Ovary (tissue), 9 donors: ENCODE measurements around the gene TSGA10IP. TPM values are rescaled to one million over a fixed set of nuclear protein-coding genes. Genes with fewer than 3 reads are reported as not detected.

Source experiments
- DNase-seq, 5 donors: peaks; one replicate each; pipeline ENCODE4 v3.0.0-alpha.2; 2019 to 2020
- H3K27ac ChIP-seq, 2 donors: fragments of 200-600 bp; one replicate each; pipeline versions ENCODE4 v1.5.1 to v1.8.0; 2019 to 2022
- H3K27me3 ChIP-seq: fragments of 200-600 bp; one replicate; pipeline ENCODE4 v1.8.0; 2022
- H3K36me3 ChIP-seq: fragments of 200-600 bp; sonication (generic); one replicate; pipeline ENCODE4 v1.5.1; 2019
- H3K4me1 ChIP-seq: one replicate; pipeline ENCODE4 v1.8.1; 2013; ENCODE audit warnings: mild to moderate bottlenecking, moderate library complexity; ENCODE audit not compliant: insufficient read depth
- H3K4me3 ChIP-seq: fragments of 200-600 bp; sonication (generic); one replicate; pipeline ENCODE4 v1.5.1; 2017
- H3K9me3 ChIP-seq, 2 donors: fragments of 200-600 bp in 1 of 2; sonication (generic) in 1 of 2; one replicate each; pipeline versions ENCODE4 v1.5.1 to v1.8.1; 2013 to 2019; ENCODE audit warnings: mild to moderate bottlenecking in 1 of 2, moderate library complexity in 1 of 2
- EP300 ChIP-seq: sonication (generic); formaldehyde crosslinking; IDR thresholded peaks from one replicate; pipeline ENCODE4 v1.6.1; 2017; ENCODE audit warnings: antibody characterized with exemption
- POLR2A ChIP-seq: fragments of 450-650 bp; IDR thresholded peaks from one replicate; pipeline ENCODE4 v1.6.1; 2017; ENCODE audit warnings: antibody characterized with exemption, mild to moderate bottlenecking, moderate library complexity
- WGBS, 3 donors: extraction: QIAGEN DNeasy Blood & Tissue Kit in 1 of 3; methylation state at CpG; one replicate each; pipeline versions ENCODE4 v1.1.5 to v1.1.7; 2013 to 2017; 5-methylcytosine and 5-hydroxymethylcytosine counted together
- intact Hi-C, 4 donors: fragments of 100-400 bp; cut with DNase I; formaldehyde crosslinking; loops; one replicate each; pipeline versions ENCODE4 v1.11.0 to v1.15.1; 2022 to 2023
- polyA plus RNA-seq, 2 donors: library from polyadenylated mRNA; stranded (reverse); fragments of 200-250 nt in 1 of 2; fragments of 350-450 nt in 1 of 2; fragmentation: Illumina TruSeq in 1 of 2; extraction: RNeasy Lipid Tissue Mini Kit (QIAGEN cat#74804) in 1 of 2; gene quantifications; one replicate each; pipeline ENCODE4 v1.2.3, GENCODE V29; 2013 to 2014
- total RNA-seq, 7 donors: library from RNA; depleted of rRNA in 2 of 7; stranded (reverse); fragments of >200 nt in 2 of 7; fragmentation: NEBNext Ultra II Directional in 3 of 7; extraction: Animal tissue kit (Norgen Biotek cat#: 25700) in 3 of 7; gene quantifications; one replicate each; pipeline versions ENCODE4 v1.1.0 to v1.2.4, GENCODE V29; 2016 to 2023
- TF ChIP-seq, protein P1 (sequence below), 3 donors: fragments of 450-650 bp in 2 of 3; fragments of 200-600 bp in 1 of 3; IDR thresholded peaks; one replicate each; pipeline versions ENCODE4 v1.5.1 to v1.8.0; 2016 to 2022; ENCODE audit warnings: antibody characterized with exemption in 3 of 3, mild to moderate bottlenecking in 1 of 3
- donor health status: DM: no; HTN: no; CAD: no; lungs with moderate emphysema.
- donor health status: DM: no; HTN: no; CAD: no.
- donor health status: Bipolar disorder and iron deficiency.
- donor health status: DM: yes; HTN: yes; CAD: no.
- donor health status: DM: no; HTN: no; CAD: no.
- donor health status: DM: yes; HTN: yes; CAD: no.

The TSGA10IP gene
- total and polyA plus RNA-seq, 9 donors, result not detected

- H3K9me3 ChIP-seq, result no peaks in the 10 kb centered on the region
- no peak overlapping the region for H3K27ac ChIP-seq
- no peaks in the 10 kb centered on the region for H3K4me1 ChIP-seq
- intact Hi-C loops, result loop anchor here (2.0 to 10.0 kb wide), 4 partner anchors 104 to 282 kb away; partner anchors contain the start of gene KAT5 (in 1 of the 4)
- TF ChIP-seq EP300, result no peak
- TF ChIP-seq, protein P1, sequence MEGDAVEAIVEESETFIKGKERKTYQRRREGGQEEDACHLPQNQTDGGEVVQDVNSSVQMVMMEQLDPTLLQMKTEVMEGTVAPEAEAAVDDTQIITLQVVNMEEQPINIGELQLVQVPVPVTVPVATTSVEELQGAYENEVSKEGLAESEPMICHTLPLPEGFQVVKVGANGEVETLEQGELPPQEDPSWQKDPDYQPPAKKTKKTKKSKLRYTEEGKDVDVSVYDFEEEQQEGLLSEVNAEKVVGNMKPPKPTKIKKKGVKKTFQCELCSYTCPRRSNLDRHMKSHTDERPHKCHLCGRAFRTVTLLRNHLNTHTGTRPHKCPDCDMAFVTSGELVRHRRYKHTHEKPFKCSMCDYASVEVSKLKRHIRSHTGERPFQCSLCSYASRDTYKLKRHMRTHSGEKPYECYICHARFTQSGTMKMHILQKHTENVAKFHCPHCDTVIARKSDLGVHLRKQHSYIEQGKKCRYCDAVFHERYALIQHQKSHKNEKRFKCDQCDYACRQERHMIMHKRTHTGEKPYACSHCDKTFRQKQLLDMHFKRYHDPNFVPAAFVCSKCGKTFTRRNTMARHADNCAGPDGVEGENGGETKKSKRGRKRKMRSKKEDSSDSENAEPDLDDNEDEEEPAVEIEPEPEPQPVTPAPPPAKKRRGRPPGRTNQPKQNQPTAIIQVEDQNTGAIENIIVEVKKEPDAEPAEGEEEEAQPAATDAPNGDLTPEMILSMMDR (IDR thresholded peaks at IDR 0.05), result peak; percentile 67 to 98 (median 96)
- H3K4me3 ChIP-seq, result no peak overlapping the region
- WGBS, 3 donors, result 21 to 29% (median 24%) methylated on average over 10 of the region's 10 CpGs
- H3K27me3 ChIP-seq, result no peaks in the 10 kb centered on the region
- no peaks in the 10 kb centered on the region for H3K36me3 ChIP-seq
- peak; percentile 84 to 94 (median 87) for DNase-seq
These were observed 43.7 kb downstream of the TSGA10IP start for GRCh38 chr11:65988791-65989592.

DNA sequence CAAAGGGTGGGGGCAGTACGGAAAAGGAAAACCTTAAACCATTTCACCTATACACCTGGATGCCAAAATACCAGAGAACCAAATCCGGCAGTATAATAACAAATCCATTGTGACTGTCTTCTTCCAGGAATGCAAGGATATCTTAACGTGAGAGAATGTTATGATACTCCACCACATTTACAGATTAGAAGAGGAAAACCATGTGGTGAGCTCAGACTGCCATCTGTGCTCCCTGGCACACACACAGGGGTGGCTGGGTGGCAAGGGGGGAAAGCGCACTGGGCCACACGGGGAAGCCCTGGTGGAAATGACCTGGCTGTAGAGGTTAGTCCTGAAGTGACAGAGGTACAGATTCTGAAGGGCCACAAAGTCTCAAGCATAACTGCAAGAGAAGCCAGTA lies 46.8 kb downstream of the TSGA10IP start:
- no peak overlapping the region for H3K27ac ChIP-seq
- no peaks in the 10 kb centered on the region for H3K9me3 ChIP-seq
- H3K4me3 ChIP-seq, result no peak overlapping the region
- H3K27me3 ChIP-seq, result no peaks in the 10 kb centered on the region
- no peak for DNase-seq
- no peaks in the 10 kb centered on the region for H3K36me3 ChIP-seq
- TF ChIP-seq EP300 (no peak), POLR2A (no peak)
- TF ChIP-seq, protein P1 (IDR thresholded peaks at IDR 0.05), result no peak
- H3K4me1 ChIP-seq, result no peaks in the 10 kb centered on the region
- WGBS, 3 donors, result 32 to 59% (median 44%) methylated on average over 5 of the region's 5 CpGs
- intact Hi-C loops, result no loop called here

DNA sequence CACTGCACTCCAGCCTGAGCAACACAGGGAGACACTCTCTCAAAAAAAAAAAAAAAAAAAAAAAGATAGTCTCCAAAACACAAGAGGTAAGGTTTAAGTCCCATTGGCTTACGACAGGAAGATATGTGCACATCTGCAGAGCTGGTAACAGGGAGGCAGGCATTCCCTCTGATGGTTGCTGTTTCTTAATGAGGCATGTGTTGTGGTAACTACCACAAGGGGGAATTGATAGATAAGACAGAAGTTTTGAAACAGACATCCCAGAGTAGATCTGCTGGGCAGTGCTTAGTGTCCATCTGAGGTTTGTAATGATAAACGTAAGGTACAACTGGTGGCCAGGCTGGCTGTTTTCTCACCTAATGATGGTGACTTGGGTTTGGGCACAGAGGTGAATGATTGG lies 52.0 kb downstream of the TSGA10IP start:
- Histone ChIP-seq H3K4me3 (no peak overlapping the region), H3K27ac (no peak overlapping the region), H3K9me3 (no peaks in the 10 kb centered on the region), H3K27me3 (no peaks in the 10 kb centered on the region), H3K36me3 (no peaks in the 10 kb centered on the region), H3K4me1 (no peaks in the 10 kb centered on the region)
- DNase-seq, result no peak
- TF ChIP-seq, protein P1 (IDR thresholded peaks at IDR 0.05), result no peak
- no peak for TF ChIP-seq POLR2A
- no peak for TF ChIP-seq EP300
- WGBS, 3 donors, result 66 to 84% (median 74%) methylated on average over 2 of the region's 2 CpGs
- intact Hi-C loops, result loop anchor here in 1 of 4 donors (5.0 kb wide), 1 partner anchor 35 kb away; the partner anchor contains the start of gene SART1

- intact Hi-C loops, result no loop called here
- Histone ChIP-seq H3K36me3 (no peaks in the 10 kb centered on the region), H3K4me3 (peak within 1 kb of the TSS; percentile 74), H3K27me3 (no peaks in the 10 kb centered on the region), H3K4me1 (peaks cover 5% of the 10 kb centered on the region), H3K9me3 (no peaks in the 10 kb centered on the region), H3K27ac (peak within 1 kb of the TSS; percentile 79 to 81)
- TF ChIP-seq, protein P1 (IDR thresholded peaks at IDR 0.05), result no peak
- peak; percentile 59 for TF ChIP-seq POLR2A
- WGBS, 3 donors, result 0 to 1% (median 0%) methylated on average over 51 to 55 of the region's 55 CpGs
- DNase-seq, result peak; percentile 89 to 94 (median 92)
These were observed 56.8 kb downstream of the TSGA10IP start, which contains the start of the genes BANF1 and EIF1AD for GRCh38 chr11:66001942-66002647. TSS of gene BANF1 (plus strand) at chr11:66002503. CDS start at chr11:66003251, 748 bp downstream. TSS of gene EIF1AD (minus strand) at chr11:66002157. CDS start at chr11:66000389, 1,768 bp downstream.
